Natural killer cell (primary cell): ENCODE measurements around the gene GGT6. TPM values are rescaled to one million over a fixed set of nuclear protein-coding genes. Genes with fewer than 3 reads are reported as not detected.

Experiments
- ATAC-seq, 3 donors: fragments of 150-1000 bp in 2 of 3; fragments of 200-7000 bp in 1 of 3; cut with Tn5 transposase; 1 replicate in 1 of 3; 2 replicates in 2 of 3; pipeline ENCODE4 v1.10.0; 2021; ENCODE audit warnings: mild to moderate bottlenecking in 2 of 3, moderate library complexity in 2 of 3
- DNase-seq, 2 donors: peaks; one replicate each; pipeline versions ENCODE4 v3.0.0 to v3.0.0-alpha.2; 2013 to 2021; ENCODE audit warnings: mixed read lengths in 1 of 2
- H3K27ac ChIP-seq: one replicate; pipeline ENCODE4 v1.5.1; 2013; ENCODE audit warnings: mild to moderate bottlenecking, low read length
- H3K27me3 ChIP-seq: one replicate; pipeline ENCODE4 v1.6.1; 2013; ENCODE audit warnings: low read length; ENCODE audit not compliant: control insufficient read depth, insufficient read depth
- H3K36me3 ChIP-seq: one replicate; pipeline ENCODE4 v1.6.1; 2013; ENCODE audit warnings: low read length; ENCODE audit not compliant: control insufficient read depth, insufficient read depth
- H3K4me1 ChIP-seq: one replicate; pipeline ENCODE4 v1.6.1; 2013; ENCODE audit warnings: low read length; ENCODE audit not compliant: control insufficient read depth, insufficient read depth
- H3K4me3 ChIP-seq: one replicate; pipeline ENCODE4 v1.5.1; 2013; ENCODE audit warnings: low read length
- H3K9me3 ChIP-seq: one replicate; pipeline ENCODE4 v1.6.1; 2013; ENCODE audit warnings: low read length; ENCODE audit not compliant: control insufficient read depth, insufficient read depth
- H3K27ac Mint-ChIP-seq, 2 donors: one replicate each; pipeline ENCODE4 v1.8.0; 2022; ENCODE audit warnings: mild to moderate bottlenecking in 2 of 2, mixed read lengths in 2 of 2, moderate library complexity in 1 of 2
- H3K27me3 Mint-ChIP-seq, 2 donors: one replicate each; pipeline ENCODE4 v1.8.0; 2022; ENCODE audit warnings: low read depth in 2 of 2, mixed read lengths in 2 of 2
- H3K36me3 Mint-ChIP-seq: one replicate; pipeline ENCODE4 v1.8.0; 2022; ENCODE audit warnings: mixed read lengths
- H3K4me1 Mint-ChIP-seq, 2 donors: one replicate each; pipeline ENCODE4 v1.8.0; 2022; ENCODE audit warnings: mixed read lengths in 2 of 2
- H3K4me3 Mint-ChIP-seq: one replicate; pipeline ENCODE4 v1.8.0; 2022; ENCODE audit warnings: mild to moderate bottlenecking, moderate library complexity, mixed read lengths
- H3K9me3 Mint-ChIP-seq, 2 donors: one replicate each; pipeline ENCODE4 v1.8.0; 2022; ENCODE audit warnings: mixed read lengths in 2 of 2
- WGBS: methylation state at CpG from one replicate; pipeline ENCODE4 v1.1.7; 2013; ENCODE audit warnings: missing lambda C conversion rate; ENCODE audit not compliant: insufficient coverage; 5-methylcytosine and 5-hydroxymethylcytosine counted together
- intact Hi-C: fragments of 100-400 bp; cut with micrococcal nuclease; formaldehyde crosslinking; loops from one replicate; pipeline ENCODE4 v1.14.2; 2022
- total RNA-seq, 4 donors: library from RNA; stranded (reverse); fragments of 120-200 nt in 1 of 4; gene quantifications; one replicate each; pipeline versions ENCODE4 v1.2.3 to v1.2.4, GENCODE V29; 2013 to 2022
- TF ChIP-seq, protein P1 (sequence below): fragments of 200-600 bp; IDR thresholded peaks from one replicate; pipeline ENCODE4 v1.8.0; 2022; ENCODE audit warnings: antibody characterized with exemption

Gene GGT6
- total RNA-seq, 3 donors from 2014 or later (not counting 1 experiment from before 2014, with no cell fraction given), result not detected

DNA sequence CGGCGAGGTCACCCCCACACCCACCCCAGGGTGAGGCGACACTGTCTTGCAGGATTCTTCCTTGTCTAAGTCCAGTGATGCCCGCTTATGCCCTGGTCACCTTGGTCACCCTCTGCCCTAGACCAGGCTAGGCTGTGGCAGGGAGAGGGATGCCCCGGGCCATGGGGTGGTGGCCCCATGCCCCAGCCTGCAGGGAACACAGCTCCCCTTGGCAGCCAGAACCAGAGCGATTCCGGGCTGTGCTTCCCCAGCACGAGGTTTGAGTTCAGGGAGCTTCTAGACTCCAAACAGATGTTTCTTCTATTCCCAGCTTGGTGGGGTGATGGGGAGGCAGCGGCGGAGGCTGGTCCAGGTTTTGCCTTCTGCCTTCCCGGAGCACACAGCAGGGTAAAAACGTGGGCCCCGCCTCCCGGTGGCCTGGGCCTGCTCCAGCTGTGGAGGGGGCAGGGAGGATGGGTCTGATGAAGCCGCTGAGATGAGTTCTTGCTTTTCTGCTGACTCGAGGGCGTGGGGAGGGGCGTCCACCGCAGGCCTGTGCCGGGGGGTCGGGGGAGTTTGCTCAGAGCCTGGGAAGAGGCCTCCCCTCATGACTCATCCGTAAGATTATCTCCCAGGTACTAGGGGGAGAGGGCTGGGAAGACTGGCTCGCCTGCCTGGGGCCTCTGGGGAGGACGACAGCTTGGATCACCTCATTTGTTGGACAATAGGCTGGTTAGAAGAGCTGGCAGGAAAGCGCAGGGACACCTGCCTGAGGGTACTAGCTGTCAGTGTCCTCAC is 39.3 kb upstream of the GGT6 start:
- TF ChIP-seq, protein P1, sequence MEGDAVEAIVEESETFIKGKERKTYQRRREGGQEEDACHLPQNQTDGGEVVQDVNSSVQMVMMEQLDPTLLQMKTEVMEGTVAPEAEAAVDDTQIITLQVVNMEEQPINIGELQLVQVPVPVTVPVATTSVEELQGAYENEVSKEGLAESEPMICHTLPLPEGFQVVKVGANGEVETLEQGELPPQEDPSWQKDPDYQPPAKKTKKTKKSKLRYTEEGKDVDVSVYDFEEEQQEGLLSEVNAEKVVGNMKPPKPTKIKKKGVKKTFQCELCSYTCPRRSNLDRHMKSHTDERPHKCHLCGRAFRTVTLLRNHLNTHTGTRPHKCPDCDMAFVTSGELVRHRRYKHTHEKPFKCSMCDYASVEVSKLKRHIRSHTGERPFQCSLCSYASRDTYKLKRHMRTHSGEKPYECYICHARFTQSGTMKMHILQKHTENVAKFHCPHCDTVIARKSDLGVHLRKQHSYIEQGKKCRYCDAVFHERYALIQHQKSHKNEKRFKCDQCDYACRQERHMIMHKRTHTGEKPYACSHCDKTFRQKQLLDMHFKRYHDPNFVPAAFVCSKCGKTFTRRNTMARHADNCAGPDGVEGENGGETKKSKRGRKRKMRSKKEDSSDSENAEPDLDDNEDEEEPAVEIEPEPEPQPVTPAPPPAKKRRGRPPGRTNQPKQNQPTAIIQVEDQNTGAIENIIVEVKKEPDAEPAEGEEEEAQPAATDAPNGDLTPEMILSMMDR, result no peak
- no peak overlapping the region for H3K27ac ChIP-seq
- WGBS, result 81% methylated on average over 25 of the region's 25 CpGs
- Mint-ChIP-seq H3K27me3 (peaks cover 0 to 5% of the 10 kb centered on the region in 2 donors), H3K9me3 (no peaks in the 10 kb centered on the region), H3K36me3 (no peaks in the 10 kb centered on the region), H3K4me3 (no peak overlapping the region), H3K27ac (no peak overlapping the region), H3K4me1 (peaks cover 5% of the 10 kb centered on the region in 2 donors)
- intact Hi-C loops, result no loop called here
- DNase-seq, result no peak
- no peak overlapping the region for H3K4me3 ChIP-seq
- H3K4me1 ChIP-seq, result peaks cover 6% of the 10 kb centered on the region
- no peak for ATAC-seq
- no peaks in the 10 kb centered on the region for H3K27me3 ChIP-seq
- H3K9me3 ChIP-seq, result no peaks in the 10 kb centered on the region
- H3K36me3 ChIP-seq, result no peaks in the 10 kb centered on the region

DNA sequence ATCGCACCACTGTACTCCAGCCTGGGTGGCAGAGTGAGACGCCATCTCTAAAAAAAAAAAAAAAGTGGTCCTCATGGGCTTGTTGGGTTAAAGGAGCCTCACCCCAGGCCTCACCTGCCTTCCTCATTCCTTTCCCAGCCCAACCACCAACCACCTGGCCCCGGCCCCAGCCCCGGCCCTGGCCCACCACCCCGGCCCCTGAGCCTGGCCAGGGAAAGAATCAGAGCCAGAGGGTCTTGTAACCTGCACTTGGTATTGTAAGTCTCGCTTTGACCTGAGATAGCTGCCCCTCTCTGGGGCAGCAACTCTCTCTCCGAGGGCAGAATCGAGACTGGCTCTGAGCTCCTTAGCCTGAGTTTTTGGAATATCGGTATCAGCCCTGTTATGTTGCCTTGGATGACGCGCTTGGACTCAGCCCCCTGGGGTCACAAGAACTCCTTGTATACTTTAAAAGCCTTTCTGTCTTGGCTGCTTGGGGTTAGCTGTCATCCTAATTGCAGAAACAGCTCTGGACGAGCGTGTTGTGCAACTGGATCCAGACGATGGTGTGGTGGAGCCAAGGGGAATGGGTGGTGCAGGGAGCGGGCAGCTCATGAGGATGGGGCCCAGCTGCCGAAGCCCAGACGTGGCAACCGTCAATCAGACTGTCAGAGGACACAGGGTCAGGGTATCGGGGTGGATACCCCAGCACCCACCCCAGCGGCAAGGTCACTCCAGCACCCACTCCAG is 38.6 kb upstream of the GGT6 start:
- H3K4me3 ChIP-seq, result no peak overlapping the region
- H3K4me1 Mint-ChIP-seq, result peaks cover 5% of the 10 kb centered on the region in 2 donors
- WGBS, result 91% methylated on average over 20 of the region's 20 CpGs

DNA sequence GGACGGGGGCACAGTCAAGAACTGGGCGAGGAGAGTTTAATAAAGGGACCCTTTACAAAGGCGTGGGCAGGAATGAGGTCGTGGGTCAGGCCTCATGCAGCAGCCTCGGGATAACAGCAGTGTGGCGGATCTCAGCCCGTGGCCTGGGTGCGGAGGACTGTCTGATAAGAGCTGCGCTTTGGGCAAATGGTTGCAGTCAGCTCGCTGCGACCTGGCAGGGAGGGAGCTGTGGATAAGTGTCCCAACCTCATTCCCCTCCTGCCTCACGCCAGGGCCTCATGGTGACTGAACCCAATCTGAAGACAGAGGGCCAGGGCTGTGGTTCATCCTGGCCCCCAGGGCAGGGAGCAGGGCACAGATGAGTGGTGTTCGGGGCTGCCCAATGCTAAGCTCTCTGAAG is 37.6 kb upstream of the GGT6 start:
- 84% methylated on average over 13 of the region's 13 CpGs for WGBS
- Histone ChIP-seq H3K4me1 (peaks cover 6% of the 10 kb centered on the region), H3K4me3 (no peak overlapping the region), H3K9me3 (no peaks in the 10 kb centered on the region), H3K36me3 (no peaks in the 10 kb centered on the region), H3K27me3 (no peaks in the 10 kb centered on the region), H3K27ac (no peak overlapping the region)
- Mint-ChIP-seq H3K27me3 (no peaks in the 10 kb centered on the region), H3K36me3 (no peaks in the 10 kb centered on the region), H3K4me1 (peaks cover 5% of the 10 kb centered on the region in 2 donors), H3K4me3 (no peak overlapping the region), H3K27ac (no peak overlapping the region), H3K9me3 (no peaks in the 10 kb centered on the region)
- no peak for ATAC-seq
- TF ChIP-seq, protein P1, result no peak
- DNase-seq, result no peak
- intact Hi-C loops, result no loop called here

More for the DNA sequence above, 38.6 kb upstream of the GGT6 start:
- intact Hi-C loops, result no loop called here
- TF ChIP-seq, protein P1, result no peak
- no peaks in the 10 kb centered on the region for H3K36me3 Mint-ChIP-seq
- Histone ChIP-seq H3K27me3 (no peaks in the 10 kb centered on the region), H3K9me3 (no peaks in the 10 kb centered on the region), H3K27ac (no peak overlapping the region), H3K36me3 (no peaks in the 10 kb centered on the region), H3K4me1 (peaks cover 6% of the 10 kb centered on the region)
- peaks cover 0 to 5% of the 10 kb centered on the region in 2 donors for H3K27me3 Mint-ChIP-seq
- no peak for DNase-seq
- H3K4me3 Mint-ChIP-seq, result no peak overlapping the region
- no peak overlapping the region for H3K27ac Mint-ChIP-seq
- no peaks in the 10 kb centered on the region for H3K9me3 Mint-ChIP-seq
- ATAC-seq, result no peak
